SU-DHL-6 (cell line): ENCODE results near the gene LATS2.

Experiments used
- H2AFZ ChIP-seq: fragments of 200-600 bp; sonication (generic); 2 replicates; pipeline ENCODE4 v1.6.1; 2014; ENCODE audit warnings: low read depth, mild to moderate bottlenecking, moderate library complexity, mixed read lengths, antibody characterized with exemption, low read length; ENCODE audit not compliant: severe bottlenecking
- H3F3A ChIP-seq: fragments of 200-600 bp; shearing (Covaris generic); 2 replicates; pipeline ENCODE4 v1.6.0; 2016; ENCODE audit warnings: antibody characterized with exemption, mild to moderate bottlenecking; ENCODE audit not compliant: insufficient read depth
- H3K27ac ChIP-seq: fragments of 200-600 bp; sonication (generic); 2 replicates; pipeline ENCODE4 v1.5.1; 2016; ENCODE audit warnings: low read depth, mild to moderate bottlenecking, low read length, moderate library complexity, mixed read lengths
- H3K27me3 ChIP-seq: fragments of 200-600 bp; sonication (generic), shearing (Covaris generic); 2 replicates; pipeline ENCODE4 v1.6.0; 2014; ENCODE audit warnings: mild to moderate bottlenecking, low read length
- H3K36me3 ChIP-seq: fragments of 200-600 bp; sonication (generic); 2 replicates; pipeline ENCODE4 v1.6.1; 2014; ENCODE audit warnings: mild to moderate bottlenecking, low read length, mixed read lengths
- H3K4me2 ChIP-seq: fragments of 300-600, 200-600 bp; shearing (Covaris generic), sonication (generic); 2 replicates; pipeline ENCODE4 v1.6.0; 2014; ENCODE audit warnings: low read length, low read depth, mild to moderate bottlenecking; ENCODE audit not compliant: poor library complexity, severe bottlenecking
- H3K4me3 ChIP-seq: fragments of 200-600 bp; sonication (generic); 2 replicates; pipeline ENCODE4 v1.5.1; 2014; ENCODE audit warnings: antibody characterized with exemption, low read length, mild to moderate bottlenecking, mixed read lengths; ENCODE audit not compliant: insufficient read depth, poor library complexity, severe bottlenecking
- H3K79me2 ChIP-seq: fragments of 200-600 bp; sonication (generic); 2 replicates; pipeline ENCODE4 v1.6.1; 2014; ENCODE audit warnings: mild to moderate bottlenecking, low read length, moderate library complexity; ENCODE audit not compliant: insufficient read depth
- H3K9ac ChIP-seq: fragments of 200-600 bp; sonication (generic); 2 replicates; pipeline ENCODE4 v1.7.0; 2014; ENCODE audit warnings: mild to moderate bottlenecking, low read length
- H3K9me2 ChIP-seq: fragments of 200-600 bp; sonication (generic); replicated peaks from 2 replicates; pipeline ENCODE4 v1.6.1; 2014; ENCODE audit warnings: low read length; ENCODE audit not compliant: insufficient read depth
- H3K9me3 ChIP-seq: fragments of 200-600 bp; sonication (generic); 2 replicates; pipeline ENCODE4 v1.6.1; 2014; ENCODE audit warnings: low read length, mixed read lengths; ENCODE audit not compliant: insufficient read depth
- H4K20me1 ChIP-seq: fragments of 200-600 bp; sonication (generic); 2 replicates; pipeline ENCODE4 v1.6.1; 2014; ENCODE audit warnings: low read depth, mild to moderate bottlenecking, antibody characterized with exemption, low read length, moderate library complexity, mixed read lengths
- EZH2phosphoT487 ChIP-seq: fragments of 200-600 bp; sonication (generic), shearing (Covaris generic); conservative IDR thresholded peaks from 2 replicates; pipeline ENCODE4 v1.6.1; 2018; ENCODE audit warnings: mild to moderate bottlenecking, antibody characterized with exemption, low read length, moderate library complexity, mixed read lengths
- TF ChIP-seq, protein P1 (sequence below): fragments of 200-600 bp; sonication (generic); IDR thresholded peaks from one replicate; pipeline ENCODE4 v1.5.1; 2017; ENCODE audit warnings: antibody characterized with exemption, mild to moderate bottlenecking, low read length, moderate library complexity; ENCODE audit not compliant: insufficient read depth, poor library complexity, severe bottlenecking

Gene LATS2

DNA sequence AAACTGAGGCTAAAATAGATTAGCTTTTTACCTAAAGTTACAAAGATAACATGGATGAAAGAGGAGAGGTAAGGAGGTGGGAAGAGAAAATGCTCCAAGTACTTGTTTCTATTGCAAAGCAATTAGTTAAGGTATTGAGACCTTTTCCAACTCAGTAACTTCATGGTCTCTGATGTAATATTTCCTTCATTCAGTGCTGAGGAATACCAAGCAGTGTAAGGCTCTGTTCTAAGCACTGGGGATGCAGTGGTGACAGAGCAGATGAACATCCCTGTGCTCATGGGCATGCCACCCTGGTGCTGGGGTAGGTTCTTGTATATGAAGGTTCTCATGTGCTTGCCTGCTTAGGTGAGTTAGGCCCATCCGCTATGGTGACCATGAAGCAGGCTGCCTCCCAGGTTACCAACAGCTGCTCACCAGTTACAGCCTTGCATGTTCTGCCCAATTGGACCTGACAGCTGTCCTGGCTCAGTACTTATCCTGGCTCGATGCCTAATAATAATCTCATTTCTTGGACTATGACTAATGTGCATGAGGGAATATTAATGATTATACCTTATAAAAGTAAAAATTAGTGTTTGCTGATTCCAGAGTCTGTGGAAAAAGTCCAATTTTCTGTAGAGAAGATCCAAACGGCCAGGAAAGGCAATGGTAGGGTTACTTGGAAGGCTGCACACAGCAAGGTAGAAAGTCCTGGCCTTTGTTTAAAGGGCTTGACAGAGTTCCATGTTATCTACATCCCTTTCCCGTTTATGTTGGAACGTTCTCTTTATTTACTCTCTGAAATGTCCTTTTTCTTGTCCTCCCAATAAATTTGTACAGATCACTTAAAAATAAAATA, 48.3 kb downstream of the LATS2 start:
- Histone ChIP-seq H2AFZ (no peak overlapping the region), H3K36me3 (no peaks in the 10 kb centered on the region), H3K4me3 (no peak overlapping the region), H3K9me2 (no peaks in the 10 kb centered on the region), H4K20me1 (no peaks in the 10 kb centered on the region), H3K9ac (no peak overlapping the region), H3K79me2 (no peaks in the 10 kb centered on the region), H3F3A (no peaks in the 10 kb centered on the region), H3K27ac (no peak overlapping the region), H3K4me2 (no peak overlapping the region), H3K9me3 (no peaks in the 10 kb centered on the region), H3K27me3 (no peaks in the 10 kb centered on the region)
- TF ChIP-seq, protein P1, sequence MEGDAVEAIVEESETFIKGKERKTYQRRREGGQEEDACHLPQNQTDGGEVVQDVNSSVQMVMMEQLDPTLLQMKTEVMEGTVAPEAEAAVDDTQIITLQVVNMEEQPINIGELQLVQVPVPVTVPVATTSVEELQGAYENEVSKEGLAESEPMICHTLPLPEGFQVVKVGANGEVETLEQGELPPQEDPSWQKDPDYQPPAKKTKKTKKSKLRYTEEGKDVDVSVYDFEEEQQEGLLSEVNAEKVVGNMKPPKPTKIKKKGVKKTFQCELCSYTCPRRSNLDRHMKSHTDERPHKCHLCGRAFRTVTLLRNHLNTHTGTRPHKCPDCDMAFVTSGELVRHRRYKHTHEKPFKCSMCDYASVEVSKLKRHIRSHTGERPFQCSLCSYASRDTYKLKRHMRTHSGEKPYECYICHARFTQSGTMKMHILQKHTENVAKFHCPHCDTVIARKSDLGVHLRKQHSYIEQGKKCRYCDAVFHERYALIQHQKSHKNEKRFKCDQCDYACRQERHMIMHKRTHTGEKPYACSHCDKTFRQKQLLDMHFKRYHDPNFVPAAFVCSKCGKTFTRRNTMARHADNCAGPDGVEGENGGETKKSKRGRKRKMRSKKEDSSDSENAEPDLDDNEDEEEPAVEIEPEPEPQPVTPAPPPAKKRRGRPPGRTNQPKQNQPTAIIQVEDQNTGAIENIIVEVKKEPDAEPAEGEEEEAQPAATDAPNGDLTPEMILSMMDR = no peak
- no peak for TF ChIP-seq EZH2phosphoT487

DNA sequence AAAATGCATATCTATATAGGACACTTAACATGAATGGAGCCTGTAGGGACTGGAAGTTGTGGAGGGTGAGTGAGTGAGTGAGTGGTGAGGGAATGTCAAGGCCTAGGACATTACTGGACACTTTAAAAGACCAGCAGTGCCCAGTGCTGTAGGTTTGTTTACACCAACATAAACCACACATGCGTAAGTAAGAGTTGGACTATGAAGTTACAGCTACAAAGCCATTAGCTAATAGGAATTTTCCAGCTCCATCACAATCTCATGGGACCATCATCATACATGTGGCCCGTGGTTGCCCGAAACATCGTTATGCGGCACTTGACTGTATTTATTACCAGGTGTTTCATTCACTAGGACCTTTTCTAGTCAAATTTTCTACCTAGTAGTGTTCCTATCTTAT, 49.2 kb downstream of the LATS2 start:
- no peaks in the 10 kb centered on the region for H3K9me3 ChIP-seq
- no peaks in the 10 kb centered on the region for H4K20me1 ChIP-seq
- H3K27ac ChIP-seq = no peak overlapping the region
- H3K9me2 ChIP-seq = no peaks in the 10 kb centered on the region
- no peaks in the 10 kb centered on the region for H3F3A ChIP-seq
- H2AFZ ChIP-seq = no peak overlapping the region
- H3K4me2 ChIP-seq = no peak overlapping the region
- no peak overlapping the region for H3K9ac ChIP-seq
- no peak for TF ChIP-seq EZH2phosphoT487
- TF ChIP-seq, protein P1 = no peak
- H3K36me3 ChIP-seq = no peaks in the 10 kb centered on the region
- no peaks in the 10 kb centered on the region for H3K27me3 ChIP-seq
- H3K79me2 ChIP-seq = no peaks in the 10 kb centered on the region
- no peak overlapping the region for H3K4me3 ChIP-seq

DNA sequence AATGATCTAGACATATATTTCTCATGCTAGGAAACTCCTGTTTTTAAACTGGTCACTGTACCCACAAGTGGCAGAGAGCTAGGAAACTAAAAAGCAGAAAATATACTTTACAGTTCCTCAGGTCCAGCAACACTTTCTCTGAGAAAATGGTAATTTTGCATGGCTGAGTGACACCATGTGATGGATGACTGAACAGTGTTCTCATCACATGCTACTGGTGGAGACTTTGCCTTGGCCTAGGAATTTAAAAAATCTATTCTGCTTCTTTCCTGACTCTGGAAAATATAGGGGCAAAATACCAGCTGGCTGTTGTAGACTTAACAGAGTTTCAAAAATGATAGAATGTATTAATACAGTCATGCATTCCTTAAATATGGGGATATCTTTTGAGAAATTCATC, 50.0 kb downstream of the LATS2 start:
- no peak overlapping the region for H3K4me2 ChIP-seq
- H4K20me1 ChIP-seq = no peaks in the 10 kb centered on the region
- H3K36me3 ChIP-seq = no peaks in the 10 kb centered on the region
- H3K79me2 ChIP-seq = no peaks in the 10 kb centered on the region
- no peaks in the 10 kb centered on the region for H3K27me3 ChIP-seq
- no peaks in the 10 kb centered on the region for H3K9me2 ChIP-seq
- TF ChIP-seq EZH2phosphoT487 = no peak
- TF ChIP-seq, protein P1 = no peak
- no peak overlapping the region for H2AFZ ChIP-seq
- H3F3A ChIP-seq = no peaks in the 10 kb centered on the region
- H3K9ac ChIP-seq = no peak overlapping the region
- no peaks in the 10 kb centered on the region for H3K9me3 ChIP-seq
- no peak overlapping the region for H3K4me3 ChIP-seq
- no peak overlapping the region for H3K27ac ChIP-seq
